H1 (cell line): ENCODE results near the gene CNNM3. TPM values are rescaled to one million over a fixed set of nuclear protein-coding genes. Genes with fewer than 3 reads are reported as not detected.

Experiments used
- CTCF ChIA-PET: fragments of 300-600 bp; sonication (Branson Sonifier 250); formaldehyde crosslinking; loops from one replicate; lab custom pipeline; 2021; ENCODE audit not compliant: partially characterized antibody; lab: Charles Lee
- POLR2A ChIA-PET: fragments of 300-600 bp; sonication (Branson Sonifier 250); formaldehyde crosslinking; loops from one replicate; lab custom pipeline; 2021; ENCODE audit warnings: inconsistent platforms; ENCODE audit not compliant: partially characterized antibody; lab: Charles Lee
- DNase-seq, 2 experiments: peaks; one replicate each; pipeline versions ENCODE4 v3.0.0 to v3.0.0-alpha.2; 2010 to 2022; ENCODE audit warnings: low spot score in 2 of 2, low read depth in 1 of 2, mixed read lengths in 1 of 2
- FAIRE-seq: peaks from 2 replicates; lab custom pipeline; 2011; peaks lifted over from hg19 to GRCh38; lab: Jason Lieb, UNC
- H2AFZ ChIP-seq: 2 replicates; pipeline ENCODE4 v1.8.1; 2012; ENCODE audit warnings: low read length, inconsistent platforms
- H2AK5ac ChIP-seq: 2 replicates; pipeline ENCODE4 v1.6.1; 2013; ENCODE audit warnings: low read depth, low read length
- H2BK120ac ChIP-seq: replicated peaks from 2 replicates; pipeline ENCODE3; 2013; ENCODE audit warnings: low read depth, low read length, inconsistent platforms
- H2BK12ac ChIP-seq: 2 replicates; pipeline ENCODE4 v1.6.1; 2013; ENCODE audit warnings: low read depth, low read length
- H2BK15ac ChIP-seq: 2 replicates; pipeline ENCODE4 v1.6.1; 2013; ENCODE audit warnings: low read length
- H2BK20ac ChIP-seq: 2 replicates; pipeline ENCODE4 v1.6.1; 2013; ENCODE audit warnings: low read length
- H2BK5ac ChIP-seq: 2 replicates; pipeline ENCODE4 v1.6.1; 2013; ENCODE audit warnings: low read depth, low read length
- H3K14ac ChIP-seq: 2 replicates; pipeline ENCODE4 v1.6.1; 2013; ENCODE audit warnings: inconsistent platforms; ENCODE audit not compliant: insufficient read length
- H3K18ac ChIP-seq: 2 replicates; pipeline ENCODE4 v1.6.1; 2013; ENCODE audit warnings: low read length; ENCODE audit errors: extremely low read depth
- H3K23ac ChIP-seq: 2 replicates; pipeline ENCODE4 v1.6.1; 2013; ENCODE audit warnings: inconsistent platforms; ENCODE audit not compliant: insufficient read length
- H3K23me2 ChIP-seq: 2 replicates; pipeline ENCODE4 v1.6.1; 2013; ENCODE audit warnings: low read depth, low read length
- H3K27ac ChIP-seq: 2 replicates; pipeline ENCODE4 v1.6.1; 2011; ENCODE audit warnings: low read depth, low read length, inconsistent platforms
- H3K27me3 ChIP-seq, 4 experiments: replicated peaks in 1 of 4; 1 replicate in 1 of 4; 2 replicates in 3 of 4; pipeline versions ENCODE4 v1.6.1 to v1.8.1; 2011 to 2013; ENCODE audit warnings: low read length in 3 of 4, mild to moderate bottlenecking in 3 of 4, inconsistent platforms in 2 of 4, mixed read lengths in 2 of 4, moderate library complexity in 1 of 4; ENCODE audit not compliant: control insufficient read depth in 3 of 4, insufficient read depth in 3 of 4; ENCODE audit errors: extremely low read depth in 1 of 4
- H3K36me3 ChIP-seq, 4 experiments: 2 replicates each; pipeline versions ENCODE4 v1.6.1 to v1.8.1; 2011 to 2013; ENCODE audit warnings: mild to moderate bottlenecking in 4 of 4, low read length in 3 of 4, moderate library complexity in 2 of 4, control low read depth in 1 of 4, inconsistent platforms in 1 of 4; ENCODE audit not compliant: insufficient read depth in 4 of 4, control insufficient read depth in 2 of 4
- H3K4ac ChIP-seq: replicated peaks from 2 replicates; pipeline ENCODE3; 2013; ENCODE audit warnings: low read length, low read depth, mixed read lengths, inconsistent platforms; ENCODE audit not compliant: insufficient read length
- H3K4me1 ChIP-seq, 4 experiments: replicated peaks in 1 of 4; 1 replicate in 1 of 4; 2 replicates in 3 of 4; pipeline versions ENCODE4 v1.6.1 to v1.8.1; 2011 to 2013; ENCODE audit warnings: low read length in 3 of 4, inconsistent platforms in 2 of 4, mixed read lengths in 1 of 4; ENCODE audit not compliant: insufficient read depth in 4 of 4, control insufficient read depth in 3 of 4
- H3K4me2 ChIP-seq, 2 experiments: 2 replicates each; pipeline versions ENCODE4 v1.6.1 to v1.8.1; 2011 to 2013; ENCODE audit warnings: low read depth in 2 of 2, low read length in 2 of 2, control low read depth in 1 of 2, inconsistent platforms in 1 of 2, mild to moderate bottlenecking in 1 of 2; ENCODE audit not compliant: insufficient read depth in 1 of 2
- H3K4me3 ChIP-seq, 4 experiments: fragments of 200-600, 300-600 bp in 1 of 4; sonication (generic), shearing (Covaris generic), sonication (Bioruptor Twin) in 1 of 4; 2 replicates each; pipeline versions ENCODE4 v1.5.1 to v1.8.1; 2011 to 2016; ENCODE audit warnings: low read length in 4 of 4, low read depth in 3 of 4, control low read depth in 2 of 4, inconsistent platforms in 2 of 4, mild to moderate bottlenecking in 2 of 4, mixed read lengths in 1 of 4, moderate library complexity in 1 of 4; ENCODE audit not compliant: insufficient read depth in 2 of 4; ENCODE audit errors: extremely low read depth in 1 of 4
- H3K56ac ChIP-seq: replicated peaks from 2 replicates; pipeline ENCODE3; 2013; ENCODE audit warnings: low read depth, mild to moderate bottlenecking, mixed read lengths, low read length, inconsistent platforms; ENCODE audit not compliant: insufficient read length
- H3K79me1 ChIP-seq: 2 replicates; pipeline ENCODE4 v1.6.1; 2013; ENCODE audit warnings: low read depth, low read length, control low read depth
- H3K79me2 ChIP-seq, 2 experiments: 2 replicates each; pipeline versions ENCODE4 v1.6.1 to v1.8.1; 2012 to 2013; ENCODE audit warnings: low read length in 2 of 2, mild to moderate bottlenecking in 2 of 2, inconsistent platforms in 1 of 2; ENCODE audit not compliant: insufficient read depth in 2 of 2, control insufficient read depth in 1 of 2
- H3K9ac ChIP-seq, 4 experiments: replicated peaks in 1 of 4; 1 replicate in 1 of 4; 2 replicates in 3 of 4; pipeline versions ENCODE4 v1.6.1 to v1.8.1; 2011 to 2013; ENCODE audit warnings: low read depth in 3 of 4, low read length in 3 of 4, control low read depth in 2 of 4, mild to moderate bottlenecking in 2 of 4, moderate library complexity in 2 of 4, inconsistent platforms in 1 of 4; ENCODE audit errors: extremely low read depth in 1 of 4
- H3K9me3 ChIP-seq, 2 experiments: 2 replicates each; pipeline versions ENCODE4 v1.6.1 to v1.8.1; 2012 to 2013; ENCODE audit warnings: mild to moderate bottlenecking in 2 of 2, moderate library complexity in 2 of 2, control low read depth in 1 of 2, inconsistent platforms in 1 of 2, low read depth in 1 of 2, low read length in 1 of 2, mixed read lengths in 1 of 2; ENCODE audit not compliant: insufficient read depth in 2 of 2
- H4K20me1 ChIP-seq, 2 experiments: replicated peaks in 1 of 2; 2 replicates each; pipeline versions ENCODE3 to v1.8.1; 2011 to 2013; ENCODE audit warnings: inconsistent platforms in 2 of 2, low read length in 2 of 2, mild to moderate bottlenecking in 1 of 2; ENCODE audit not compliant: insufficient read depth in 2 of 2, control insufficient read depth in 1 of 2
- H4K5ac ChIP-seq: 2 replicates; pipeline ENCODE4 v1.6.1; 2013; ENCODE audit warnings: low read length, low read depth, mixed read lengths, inconsistent platforms; ENCODE audit not compliant: insufficient read length
- H4K8ac ChIP-seq: 2 replicates; pipeline ENCODE4 v1.8.0; 2013; ENCODE audit warnings: mild to moderate bottlenecking, moderate library complexity, low read length, inconsistent platforms; ENCODE audit not compliant: insufficient read depth; ENCODE audit errors: extremely low read depth
- H4K91ac ChIP-seq: replicated peaks from 2 replicates; pipeline ENCODE3; 2013; ENCODE audit warnings: low read length, mixed read lengths, inconsistent platforms; ENCODE audit not compliant: insufficient read length
- ATF2 ChIP-seq: IDR thresholded peaks from 2 replicates; pipeline ENCODE4 v1.6.1; 2012; ENCODE audit warnings: low read length, inconsistent platforms
- CHD1 ChIP-seq: IDR thresholded peaks from 2 replicates; pipeline ENCODE4 v1.6.1; 2012; ENCODE audit warnings: low read depth, low read length, improper control_type of control experiment
- CHD2 ChIP-seq: IDR thresholded peaks from 2 replicates; pipeline ENCODE4 v1.6.1; 2012; ENCODE audit warnings: low read length, improper control_type of control experiment
- E2F6 ChIP-seq: IDR thresholded peaks from 2 replicates; pipeline ENCODE4 v1.6.1; 2012; ENCODE audit warnings: inconsistent platforms
- KDM1A ChIP-seq: fragments of 200-600, 300-600 bp; sonication (generic); IDR thresholded peaks from 2 replicates; pipeline ENCODE4 v1.7.1; 2016; ENCODE audit warnings: mild to moderate bottlenecking, low read length, borderline replicate concordance
- KDM4A ChIP-seq: IDR thresholded peaks from one replicate; pipeline ENCODE4 v1.7.1; 2012; ENCODE audit warnings: low read depth, mild to moderate bottlenecking, moderate library complexity, low read length, inconsistent platforms; ENCODE audit not compliant: severe bottlenecking
- POU5F1 ChIP-seq: IDR thresholded peaks from 2 replicates; pipeline ENCODE4 v1.6.1; 2011; ENCODE audit warnings: low read depth, mild to moderate bottlenecking, low read length, moderate library complexity
- SAP30 ChIP-seq: fragments of 300-600 bp; sonication (generic); IDR thresholded peaks from 2 replicates; pipeline ENCODE4 v1.7.1; 2012; ENCODE audit warnings: low read length, moderate library complexity, mild to moderate bottlenecking, inconsistent platforms; ENCODE audit not compliant: insufficient read depth, insufficient replicate concordance
- SIX5 ChIP-seq: IDR thresholded peaks from 2 replicates; pipeline ENCODE4 v1.6.1; 2011; ENCODE audit warnings: mild to moderate bottlenecking, low read depth, low read length
- TCF12 ChIP-seq: IDR thresholded peaks from 2 replicates; pipeline ENCODE4 v1.6.1; 2011; ENCODE audit warnings: low read depth, mild to moderate bottlenecking, low read length
- ZNF274 ChIP-seq: IDR thresholded peaks from 2 replicates; pipeline ENCODE4 v1.7.0; 2012; ENCODE audit warnings: low read length, borderline replicate concordance; ENCODE audit errors: extremely low read depth
- WGBS, 2 experiments: shearing (Covaris generic) in 1 of 2; methylation state at CpG; one replicate each; pipeline versions ENCODE4 v1.1.6 to v1.1.7; 2013 to 2015; ENCODE audit warnings: low lambda C conversion rate in 2 of 2, mixed read lengths in 2 of 2, inconsistent platforms in 1 of 2, low coverage in 1 of 2, missing lambda C conversion rate in 1 of 2; ENCODE audit not compliant: insufficient replicate concordance in 2 of 2, insufficient coverage in 1 of 2, insufficient read length in 1 of 2; ENCODE audit errors: extremely low coverage in 1 of 2, missing lambda C conversion rate in 1 of 2; 5-methylcytosine and 5-hydroxymethylcytosine counted together
- polyA plus RNA-seq, 7 experiments: library from polyadenylated mRNA; depleted of rRNA in 3 of 7; stranded (reverse) in 5 of 7; unstranded in 2 of 7; fragments of >200 nt in 5 of 7; fragments of 200-250 nt in 2 of 7; gene quantifications; 1 replicate in 5 of 7; 2 replicates in 1 of 7; 4 replicates in 1 of 7; pipeline versions ENCODE4 v1.2.1 to v1.2.3, GENCODE V29; 2011 to 2013; ENCODE audit warnings: missing spikeins in 2 of 7, mixed read lengths in 2 of 7
- total RNA-seq: library from RNA; stranded (reverse); fragmentation: NEBNext Ultra II Directional; extraction: Animal tissue kit (Norgen Biotek cat#: 25700); gene quantifications from 2 replicates; pipeline ENCODE4 v1.2.1, GENCODE V29; 2021

Gene CNNM3
- total and polyA plus RNA-seq, 2 of the 8 experiments (the other 6 are each of a cell fraction or from before 2014, with no cell fraction given) = 29.1 to 29.2 TPM

DNA sequence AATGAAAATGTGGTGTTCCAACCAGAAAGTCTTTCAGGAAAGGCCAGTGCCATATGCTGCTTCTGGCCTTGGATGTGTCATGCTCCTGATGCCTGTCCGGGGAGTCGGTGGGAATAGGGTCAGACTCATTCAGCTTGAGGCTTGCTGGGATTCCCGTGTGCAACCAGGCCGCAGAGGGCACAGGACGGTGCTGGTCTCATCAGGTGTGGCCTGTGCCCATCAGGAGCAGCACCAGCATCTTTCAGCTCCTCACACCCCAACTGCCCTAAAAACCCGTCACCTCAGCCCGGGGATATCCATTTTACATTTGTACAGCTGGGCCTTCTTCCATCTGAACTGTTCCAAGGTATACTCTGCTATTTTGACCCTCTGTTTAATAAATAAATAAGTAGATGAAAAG, 13.3 kb upstream of the CNNM3 start:
- no peak for FAIRE-seq
- Histone ChIP-seq H3K27me3 (no peaks in the 10 kb centered on the region), H2BK15ac (no peak overlapping the region), H2AFZ (no peak overlapping the region), H2BK5ac (no peak overlapping the region), H3K4me3 (no peak overlapping the region), H4K20me1 (peaks cover 0 to 5% of the 10 kb centered on the region in 2 experiments), H3K79me2 (no peaks in the 10 kb centered on the region), H4K91ac (no peak overlapping the region), H3K9me3 (no peaks in the 10 kb centered on the region), H2BK120ac (no peak overlapping the region), H3K4me1 (no peaks in the 10 kb centered on the region; a peak in 2 of 7 replicates), H3K27ac (no peak overlapping the region), H3K23me2 (peaks cover 7% of the 10 kb centered on the region; the same call in 1 of the 2 replicates), H4K5ac (no peak overlapping the region), H4K8ac (no peak overlapping the region), H2BK12ac (no peak overlapping the region), H3K9ac (no peak overlapping the region), H3K23ac (no peak overlapping the region), H3K4me2 (no peak overlapping the region), H3K4ac (no peak overlapping the region), H3K18ac (no peak overlapping the region), H3K14ac (no peak overlapping the region), H3K79me1 (no peaks in the 10 kb centered on the region), H2AK5ac (no peak overlapping the region), H2BK20ac (no peak overlapping the region), H3K56ac (no peak overlapping the region), H3K36me3 (peaks cover 0 to 6% (median 5%) of the 10 kb centered on the region in 4 experiments; a peak in 3 of 8 replicates)
- ChIA-PET CTCF (interaction anchor here (0.8 to 1.2 kb wide), 4 partner anchors 34 to 294 kb away, joined by 3 read pairs; no protein-coding TSS in a partner anchor), POLR2A (no interaction called here)
- WGBS, 2 experiments = 89% methylated on average over 7 of the region's 7 CpGs; no CpG with 5 or more reads in 1 of the 2 experiments
- DNase-seq = no peak
- TF ChIP-seq ZNF274 (no peak), SAP30 (no peak), CHD2 (no peak), CHD1 (no peak), ATF2 (no peak), SIX5 (no peak), TCF12 (no peak), KDM1A (no peak), POU5F1 (no peak), E2F6 (no peak), KDM4A (no peak)
